ENCODE measurements around the gene TRPC6. TPM values are rescaled to one million over a fixed set of nuclear protein-coding genes. Genes with fewer than 3 reads are reported as not detected.

The TRPC6 gene
- 10 to 100 TPM; 10.5 to 62.9 (median 18.0) TPM for total RNA-seq

GRCh38 chr11:101583251-101584128 lies at the start of gene TRPC6:
TRPC6 (minus strand) TSS chr11:101584007; CDS start chr11:101583503, 504 bp downstream.
- WGBS, 2 donors, result 3 to 8% methylated on average over 16 to 29 of the region's 74 CpGs
- peak within 1 kb of the TSS; percentile 47 to 60 (median 50) for H3K4me3 ChIP-seq
- H3K27me3 ChIP-seq, result peaks cover 0 to 9% (median 2%) of the 10 kb centered on the region in 4 donors
- peaks cover 0 to 10% (median 3%) of the 10 kb centered on the region in 4 donors for H3K4me1 ChIP-seq
- no peaks in the 10 kb centered on the region for H3K9me3 ChIP-seq
- no peak for TF ChIP-seq CTCF (IDR thresholded peaks at IDR 0.05)
- TF ChIP-seq EP300 (IDR thresholded peaks at IDR 0.05), result no peak
- TF ChIP-seq POLR2AphosphoS5 (IDR thresholded peaks at IDR 0.05), result peak in 1 of 2 donors; percentile 55
- TF ChIP-seq POLR2A (IDR thresholded peaks at IDR 0.05), result peak in 2 of 4 donors; percentile 8 to 35
- no peaks in the 10 kb centered on the region for H3K36me3 ChIP-seq
- ATAC-seq (ENCODE audit: low FRiP score in 2 of 2), result peak; percentile 60 to 73
- peak within 1 kb of the TSS; percentile 74 to 84 (median 80) for H3K27ac ChIP-seq
- peak in 1 of 2 donors; percentile 87 for DNase-seq

- no peak overlapping the region for H3K4me3 ChIP-seq
- H3K9me3 ChIP-seq, result no peaks in the 10 kb centered on the region
- 37 to 51% methylated on average over 2 to 3 of the region's 3 CpGs for WGBS, 2 donors
- DNase-seq (no peak), ATAC-seq (ENCODE audit: low FRiP score in 2 of 2) (no peak)
- H3K27ac ChIP-seq, result no peak overlapping the region
- TF ChIP-seq EP300 (IDR thresholded peaks at IDR 0.05) (no peak), POLR2A (IDR thresholded peaks at IDR 0.05) (no peak), POLR2AphosphoS5 (IDR thresholded peaks at IDR 0.05) (no peak)
- H3K27me3 ChIP-seq, result no peaks in the 10 kb centered on the region
- no peaks in the 10 kb centered on the region for H3K4me1 ChIP-seq
- no peaks in the 10 kb centered on the region for H3K36me3 ChIP-seq
These were observed 36.2 kb upstream of the TRPC6 start for GRCh38 chr11:101620026-101620425.

GRCh38 chr11:101618709-101619108 lies 34.9 kb upstream of the TRPC6 start:
- H3K27ac ChIP-seq, result no peak overlapping the region
- no peak for TF ChIP-seq EP300 (IDR thresholded peaks at IDR 0.05)
- H3K9me3 ChIP-seq, result no peaks in the 10 kb centered on the region
- H3K36me3 ChIP-seq, result no peaks in the 10 kb centered on the region
- no peak overlapping the region for H3K4me3 ChIP-seq
- DNase-seq (no peak), ATAC-seq (ENCODE audit: low FRiP score in 2 of 2) (no peak)
- WGBS, 2 donors, result 85 to 93% methylated on average over 2 of the region's 2 CpGs
- H3K4me1 ChIP-seq, result no peaks in the 10 kb centered on the region
- no peaks in the 10 kb centered on the region for H3K27me3 ChIP-seq

DNA sequence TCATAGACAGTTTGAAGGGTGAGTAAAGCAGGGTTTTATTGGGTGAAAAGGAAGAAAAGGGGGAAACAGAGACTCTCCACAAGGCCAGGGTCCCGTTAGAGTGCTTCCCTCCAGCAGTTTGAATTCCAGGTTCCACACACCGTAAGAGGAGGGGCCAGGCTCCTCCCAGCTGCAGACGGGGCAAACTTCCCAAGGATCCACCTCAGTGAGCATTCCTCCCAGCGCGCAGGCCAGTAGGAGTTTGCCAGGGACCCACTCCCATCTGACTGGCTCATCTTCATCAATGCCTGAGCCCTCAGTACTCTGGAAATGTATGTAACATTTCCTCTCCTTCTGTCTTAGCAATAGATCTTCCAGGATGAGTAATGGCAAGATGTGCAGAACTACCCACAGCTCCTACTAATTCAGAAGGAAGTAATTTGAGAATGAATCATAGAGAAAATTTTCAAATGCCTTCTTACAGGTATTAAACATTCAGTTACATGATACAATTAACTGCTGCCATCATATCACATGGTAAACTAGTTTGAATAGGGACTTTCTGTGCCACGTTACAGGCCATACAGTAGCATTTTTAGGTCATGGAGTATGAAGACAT lies 34.0 kb upstream of the TRPC6 start:
- Histone ChIP-seq H3K36me3 (no peaks in the 10 kb centered on the region), H3K27me3 (no peaks in the 10 kb centered on the region), H3K4me1 (no peaks in the 10 kb centered on the region), H3K9me3 (no peaks in the 10 kb centered on the region), H3K4me3 (no peak overlapping the region), H3K27ac (no peak overlapping the region)
- ATAC-seq (ENCODE audit: low FRiP score in 2 of 2) (no peak), DNase-seq (no peak)
- WGBS, 2 donors, result 57 to 74% methylated on average over 6 of the region's 6 CpGs
- TF ChIP-seq EP300 (IDR thresholded peaks at IDR 0.05) (no peak), POLR2AphosphoS5 (IDR thresholded peaks at IDR 0.05) (no peak), POLR2A (IDR thresholded peaks at IDR 0.05) (no peak), CTCF (IDR thresholded peaks at IDR 0.05) (no peak)

DNA sequence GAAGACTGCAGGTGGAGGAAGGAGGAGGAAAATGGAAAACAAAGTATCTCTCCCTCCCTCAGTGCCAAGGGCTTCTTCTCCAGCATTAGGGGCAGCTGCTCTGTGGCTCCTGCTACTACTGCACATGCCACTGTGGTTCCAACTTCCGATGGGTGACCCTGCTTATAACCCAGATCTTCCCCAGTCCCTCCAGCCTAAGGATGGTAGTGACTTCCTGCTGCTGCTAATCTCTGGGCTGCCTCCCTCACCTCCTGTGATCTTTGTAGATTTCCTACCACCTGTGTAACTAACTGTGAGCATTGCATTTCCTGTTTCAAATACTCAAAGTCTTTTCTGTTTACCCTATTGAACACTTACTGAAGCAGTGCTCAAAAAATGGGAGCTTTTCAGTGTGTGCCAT lies 28.7 kb upstream of the TRPC6 start:
- Histone ChIP-seq H3K4me3 (no peak overlapping the region), H3K27ac (no peak overlapping the region), H3K36me3 (no peaks in the 10 kb centered on the region), H3K27me3 (no peaks in the 10 kb centered on the region), H3K4me1 (no peaks in the 10 kb centered on the region), H3K9me3 (no peaks in the 10 kb centered on the region)
- WGBS, 2 donors, result 63 to 72% methylated on average over 1 of the region's 1 CpG
- no peak for TF ChIP-seq POLR2AphosphoS5 (IDR thresholded peaks at IDR 0.05)
- TF ChIP-seq EP300 (IDR thresholded peaks at IDR 0.05), result no peak
- TF ChIP-seq CTCF (IDR thresholded peaks at IDR 0.05), result no peak
- no peak for TF ChIP-seq POLR2A (IDR thresholded peaks at IDR 0.05)
- DNase-seq (no peak), ATAC-seq (ENCODE audit: low FRiP score in 2 of 2) (no peak)
